ENCODE data around the gene FRMD7.

Gene FRMD7

DNA sequence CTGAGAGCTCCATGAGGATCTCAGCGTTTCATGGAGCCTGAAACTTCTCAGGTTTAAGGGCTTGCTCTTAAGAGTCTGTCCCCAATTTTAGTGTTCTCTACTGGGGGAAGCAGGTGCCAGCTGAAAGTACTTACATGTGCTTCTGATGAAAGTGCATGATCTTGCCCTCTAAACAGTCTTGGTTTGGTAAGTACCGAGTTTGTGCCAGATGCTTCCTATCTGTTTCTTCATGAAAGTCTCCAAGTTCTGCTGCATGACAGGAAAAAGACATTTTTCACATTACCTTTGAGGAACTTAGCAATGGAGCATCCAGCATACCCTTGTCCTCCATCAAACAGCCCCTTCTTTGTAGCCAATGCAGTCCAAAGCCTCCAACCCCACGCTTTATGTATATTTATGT lies 42.0 kb downstream of the FRMD7 start:
- TF ChIP-seq, protein P1, sequence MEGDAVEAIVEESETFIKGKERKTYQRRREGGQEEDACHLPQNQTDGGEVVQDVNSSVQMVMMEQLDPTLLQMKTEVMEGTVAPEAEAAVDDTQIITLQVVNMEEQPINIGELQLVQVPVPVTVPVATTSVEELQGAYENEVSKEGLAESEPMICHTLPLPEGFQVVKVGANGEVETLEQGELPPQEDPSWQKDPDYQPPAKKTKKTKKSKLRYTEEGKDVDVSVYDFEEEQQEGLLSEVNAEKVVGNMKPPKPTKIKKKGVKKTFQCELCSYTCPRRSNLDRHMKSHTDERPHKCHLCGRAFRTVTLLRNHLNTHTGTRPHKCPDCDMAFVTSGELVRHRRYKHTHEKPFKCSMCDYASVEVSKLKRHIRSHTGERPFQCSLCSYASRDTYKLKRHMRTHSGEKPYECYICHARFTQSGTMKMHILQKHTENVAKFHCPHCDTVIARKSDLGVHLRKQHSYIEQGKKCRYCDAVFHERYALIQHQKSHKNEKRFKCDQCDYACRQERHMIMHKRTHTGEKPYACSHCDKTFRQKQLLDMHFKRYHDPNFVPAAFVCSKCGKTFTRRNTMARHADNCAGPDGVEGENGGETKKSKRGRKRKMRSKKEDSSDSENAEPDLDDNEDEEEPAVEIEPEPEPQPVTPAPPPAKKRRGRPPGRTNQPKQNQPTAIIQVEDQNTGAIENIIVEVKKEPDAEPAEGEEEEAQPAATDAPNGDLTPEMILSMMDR (IDR thresholded peaks at IDR 0.05; ENCODE audit: low read depth, low read length, missing control alignments): no peak
- H3K36me3 ChIP-seq (replicated peaks): no peaks in the 10 kb centered on the region
- H3K4me3 ChIP-seq (ENCODE audit: low read depth, low read length): no peak overlapping the region
- DNase-seq: no peak
- in situ Hi-C loops (cut with HindIII; ENCODE audit: low pct_ligation_motif_present, low sequenced_read_pairs): no loop called here
- no peaks in the 10 kb centered on the region for H3K27me3 ChIP-seq (replicated peaks)
- no peak overlapping the region for H3K27ac ChIP-seq

DNA sequence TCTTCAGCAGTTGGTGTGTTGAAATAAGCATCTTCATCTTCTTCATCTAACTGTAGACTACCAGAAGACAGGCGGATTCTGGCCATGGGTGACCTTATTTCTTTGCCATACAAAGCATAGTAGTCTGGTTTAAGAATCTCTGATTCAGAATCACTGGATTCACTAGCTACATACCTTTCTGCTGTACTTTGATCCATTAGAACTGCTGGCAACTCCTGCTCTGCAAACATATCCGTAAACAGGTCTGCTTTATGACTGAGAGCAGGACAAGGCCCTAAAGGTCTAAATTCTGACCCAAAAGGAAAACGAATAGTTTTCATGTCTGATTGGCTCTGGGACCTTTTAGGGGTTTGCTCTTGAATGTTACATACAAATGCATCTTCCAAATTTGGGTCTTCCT lies 49.9 kb downstream of the FRMD7 start:
- no peak for DNase-seq
- Histone ChIP-seq H3K4me3 (ENCODE audit: low read depth, low read length) (no peak overlapping the region), H3K36me3 (replicated peaks) (no peaks in the 10 kb centered on the region), H3K27me3 (replicated peaks) (no peaks in the 10 kb centered on the region), H3K27ac (no peak overlapping the region)
- TF ChIP-seq, protein P1 (IDR thresholded peaks at IDR 0.05; ENCODE audit: low read depth, low read length, missing control alignments): no peak
- in situ Hi-C loops (cut with HindIII; ENCODE audit: low pct_ligation_motif_present, low sequenced_read_pairs): no loop called here

DNA sequence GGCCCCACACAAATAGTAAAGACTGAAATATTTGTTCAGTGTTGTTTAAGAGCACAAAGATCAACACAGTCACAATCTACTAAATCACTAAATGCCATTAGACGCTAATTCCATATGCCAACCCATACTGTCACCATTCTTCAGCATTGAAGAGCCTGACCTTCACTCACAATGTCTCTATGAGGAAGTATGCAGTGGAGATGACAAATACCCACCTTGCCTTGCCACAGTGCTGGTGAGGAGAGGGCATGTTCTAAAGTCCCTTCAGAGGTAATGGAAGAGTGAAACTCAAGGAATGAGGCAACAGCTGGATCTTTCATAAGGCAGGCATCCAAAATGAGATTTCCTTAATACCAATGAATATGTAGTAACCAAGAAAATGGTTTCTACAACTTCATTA lies 50.4 kb downstream of the FRMD7 start:
- H3K27me3 ChIP-seq (replicated peaks): no peaks in the 10 kb centered on the region
- no peak overlapping the region for H3K4me3 ChIP-seq (ENCODE audit: low read depth, low read length)
- TF ChIP-seq, protein P1 (IDR thresholded peaks at IDR 0.05; ENCODE audit: low read depth, low read length, missing control alignments): no peak
- no peak for DNase-seq
- no peaks in the 10 kb centered on the region for H3K36me3 ChIP-seq (replicated peaks)
- no peak overlapping the region for H3K27ac ChIP-seq
- in situ Hi-C loops (cut with HindIII; ENCODE audit: low pct_ligation_motif_present, low sequenced_read_pairs): no loop called here

DNA sequence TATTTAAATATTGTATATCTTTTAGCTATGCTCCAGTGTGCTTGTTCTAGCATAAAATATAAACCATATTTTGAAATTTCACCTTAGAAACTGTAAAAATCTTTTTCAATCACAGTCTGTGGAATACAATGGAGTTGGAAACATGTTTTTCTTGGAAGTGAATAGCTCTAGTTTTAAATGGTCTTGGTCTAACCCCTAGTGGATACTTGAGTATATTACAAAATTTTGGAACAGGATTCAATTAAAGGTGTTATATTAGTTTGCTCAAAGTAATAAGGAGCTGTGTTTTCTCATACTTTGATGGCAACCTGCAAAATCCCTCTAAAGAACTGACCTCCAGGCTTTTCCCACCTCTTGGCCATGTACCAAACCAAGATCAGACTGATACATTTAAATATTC lies 56.6 kb downstream of the FRMD7 start:
- TF ChIP-seq, protein P1 (IDR thresholded peaks at IDR 0.05; ENCODE audit: low read depth, low read length, missing control alignments): no peak
- in situ Hi-C loops (cut with HindIII; ENCODE audit: low pct_ligation_motif_present, low sequenced_read_pairs): no loop called here

DNA sequence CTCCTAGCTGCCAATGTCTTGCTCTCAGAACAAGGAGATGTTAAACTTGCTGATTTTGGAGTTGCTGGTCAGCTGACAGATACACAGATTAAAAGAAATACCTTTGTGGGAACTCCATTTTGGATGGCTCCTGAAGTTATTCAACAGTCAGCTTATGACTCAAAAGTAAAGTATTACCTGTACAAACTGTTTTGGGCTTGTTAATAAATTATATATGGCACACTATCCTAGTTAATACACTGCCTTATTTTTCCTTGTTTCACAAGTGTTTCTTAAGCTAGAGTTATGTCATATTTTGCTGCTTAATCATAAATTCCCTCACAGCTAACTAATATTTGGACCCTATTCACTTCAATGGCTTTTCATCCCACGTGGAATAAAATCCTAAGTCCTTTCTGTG lies 59.4 kb downstream of the FRMD7 start:
- TF ChIP-seq, protein P1 (IDR thresholded peaks at IDR 0.05; ENCODE audit: low read depth, low read length, missing control alignments): no peak
- no peaks in the 10 kb centered on the region for H3K36me3 ChIP-seq (replicated peaks)
- DNase-seq: no peak
- in situ Hi-C loops (cut with HindIII; ENCODE audit: low pct_ligation_motif_present, low sequenced_read_pairs): no loop called here
- H3K27ac ChIP-seq: no peak overlapping the region
- H3K27me3 ChIP-seq (replicated peaks): no peaks in the 10 kb centered on the region
- no peak overlapping the region for H3K4me3 ChIP-seq (ENCODE audit: low read depth, low read length)

More for the DNA sequence above, 56.6 kb downstream of the FRMD7 start:
- H3K4me3 ChIP-seq (ENCODE audit: low read depth, low read length): no peak overlapping the region
- no peak for DNase-seq
- H3K36me3 ChIP-seq (replicated peaks): no peaks in the 10 kb centered on the region
- H3K27ac ChIP-seq: no peak overlapping the region
- H3K27me3 ChIP-seq (replicated peaks): no peaks in the 10 kb centered on the region

DNA sequence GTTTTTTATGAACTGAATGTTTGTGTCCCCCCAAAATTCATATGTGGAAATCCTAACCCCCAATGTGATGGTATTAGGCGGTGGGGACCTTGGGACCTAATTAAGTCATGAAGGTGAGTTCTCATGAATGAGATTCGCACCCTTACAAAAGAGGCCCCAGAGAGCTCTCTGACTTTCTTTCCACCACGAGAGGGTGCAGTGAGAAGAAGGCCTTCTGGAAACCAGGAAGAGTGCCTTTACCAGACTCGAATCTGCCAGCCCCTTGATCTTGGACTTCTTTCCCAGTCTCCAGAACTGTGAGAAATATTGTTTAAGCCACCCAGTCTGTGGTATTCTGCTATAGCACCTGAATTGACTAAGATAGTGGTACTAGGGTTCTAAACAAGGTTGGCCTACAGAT lies 64.0 kb downstream of the FRMD7 start:
- TF ChIP-seq, protein P1 (IDR thresholded peaks at IDR 0.05; ENCODE audit: low read depth, low read length, missing control alignments): no peak
- no peak for DNase-seq
- in situ Hi-C loops (cut with HindIII; ENCODE audit: low pct_ligation_motif_present, low sequenced_read_pairs): no loop called here

More for the DNA sequence above, 64.0 kb downstream of the FRMD7 start:
- H3K4me3 ChIP-seq (ENCODE audit: low read depth, low read length): no peak overlapping the region
- no peaks in the 10 kb centered on the region for H3K27me3 ChIP-seq (replicated peaks)
- H3K36me3 ChIP-seq (replicated peaks): no peaks in the 10 kb centered on the region
- H3K27ac ChIP-seq: no peak overlapping the region
